Activated CD8-positive, alpha-beta memory T cell treated with anti-CD3 and anti-CD28 coated beads, Interleukin-2, amount 50 U/mL, for 48 hours (primary cell): ENCODE results near the gene ETS1.

Source experiments
- DNase-seq: peaks from one replicate; pipeline ENCODE4 v3.0.0-alpha.2; 2020

The ETS1 gene

DNA sequence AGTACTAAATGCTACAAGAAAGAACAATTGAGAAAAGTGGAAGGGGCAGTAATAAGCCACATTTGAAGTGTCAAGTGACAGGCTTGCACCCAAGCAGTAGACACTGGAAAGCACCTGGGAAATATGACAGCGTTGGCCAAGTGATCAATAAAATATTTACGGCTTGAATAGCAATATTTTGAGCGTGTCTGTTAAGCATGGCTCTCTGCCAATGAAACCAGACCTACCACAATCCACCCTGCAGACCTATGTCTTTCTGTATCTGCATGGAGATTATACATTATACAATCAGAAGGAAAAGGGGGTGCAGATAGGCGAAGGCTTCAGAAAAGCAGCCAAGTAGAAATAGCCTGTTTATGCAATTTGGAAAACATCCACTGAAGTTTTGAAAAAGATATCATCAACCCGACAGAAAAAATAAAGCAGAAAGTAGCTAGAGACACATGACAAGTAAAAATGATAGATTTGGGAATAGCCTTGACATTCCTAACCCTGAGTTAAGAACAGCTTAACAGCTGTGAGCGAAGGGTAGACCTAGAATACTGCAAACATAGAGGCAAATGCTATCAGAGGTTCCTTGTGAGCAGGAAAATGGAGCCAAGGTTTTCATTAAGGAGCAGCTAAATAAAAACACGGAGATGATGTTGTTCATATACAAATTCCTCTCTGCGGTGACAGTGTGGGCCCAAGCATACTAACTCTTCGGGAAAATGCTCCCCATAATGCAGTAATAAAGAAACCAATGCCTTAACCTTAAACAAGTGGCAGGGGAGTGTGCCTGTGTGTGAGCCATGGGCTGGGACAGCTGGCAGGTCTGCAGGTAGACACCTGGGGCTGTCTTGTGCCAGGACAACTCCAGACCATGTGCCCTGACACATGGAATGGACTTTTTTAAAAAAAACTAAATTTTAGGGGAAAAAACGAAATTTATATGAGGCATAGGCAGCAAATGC is 71.3 kb downstream of the ETS1 start:
- no peak for DNase-seq

DNA sequence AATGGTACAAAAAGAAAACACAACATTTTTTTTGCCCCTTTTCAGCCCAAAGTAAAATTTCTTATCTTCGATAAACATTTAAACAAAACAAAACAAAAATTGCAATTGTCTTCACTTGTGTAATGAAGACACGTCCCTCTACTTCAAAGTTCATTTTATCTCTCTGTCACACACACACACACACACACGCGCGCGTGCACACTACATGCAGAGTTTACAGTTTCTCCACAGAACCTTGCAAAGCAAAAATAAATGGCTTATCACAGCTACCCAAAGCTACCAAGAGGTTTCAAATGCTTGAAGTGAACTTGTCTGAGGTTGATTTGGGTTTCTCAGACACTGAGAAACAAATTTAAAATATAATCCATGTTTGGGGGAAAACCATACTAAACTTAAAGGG is 72.3 kb downstream of the ETS1 start:
- DNase-seq: no peak

DNA sequence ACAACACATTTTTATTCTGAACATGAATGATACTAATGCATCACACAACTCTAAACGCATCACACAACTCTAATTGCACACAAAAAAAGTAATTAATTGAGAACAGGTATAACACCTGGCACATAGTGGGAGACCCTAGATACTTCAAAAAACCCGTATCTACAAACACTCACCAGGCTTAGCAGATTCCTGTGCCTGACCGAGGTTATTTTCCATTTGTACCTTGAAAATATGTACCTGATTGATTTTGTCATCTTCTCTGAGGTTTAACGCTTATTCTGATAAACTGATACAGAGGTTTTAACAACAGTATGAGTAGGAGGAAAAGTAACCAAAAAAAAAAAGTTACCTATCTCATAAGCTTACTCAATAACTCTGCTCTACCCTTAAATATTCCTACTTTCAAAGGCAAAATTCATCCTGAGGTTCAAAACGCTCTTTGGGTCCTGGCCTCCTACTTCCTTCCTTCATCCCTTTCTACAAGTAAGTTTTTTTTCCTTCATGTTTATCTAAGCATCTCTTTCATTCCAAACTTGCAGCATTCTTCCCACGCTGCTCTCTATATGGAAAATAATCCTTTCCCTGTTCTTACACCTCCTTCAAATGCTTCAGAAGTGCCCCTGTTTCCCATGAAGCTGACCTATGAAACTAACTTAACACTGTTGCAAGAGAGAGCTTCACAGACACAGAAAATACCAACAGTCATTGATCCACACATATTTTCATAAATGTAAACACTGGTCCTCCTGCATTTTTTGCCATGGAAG is 73.3 kb downstream of the ETS1 start:
- no peak for DNase-seq

DNA sequence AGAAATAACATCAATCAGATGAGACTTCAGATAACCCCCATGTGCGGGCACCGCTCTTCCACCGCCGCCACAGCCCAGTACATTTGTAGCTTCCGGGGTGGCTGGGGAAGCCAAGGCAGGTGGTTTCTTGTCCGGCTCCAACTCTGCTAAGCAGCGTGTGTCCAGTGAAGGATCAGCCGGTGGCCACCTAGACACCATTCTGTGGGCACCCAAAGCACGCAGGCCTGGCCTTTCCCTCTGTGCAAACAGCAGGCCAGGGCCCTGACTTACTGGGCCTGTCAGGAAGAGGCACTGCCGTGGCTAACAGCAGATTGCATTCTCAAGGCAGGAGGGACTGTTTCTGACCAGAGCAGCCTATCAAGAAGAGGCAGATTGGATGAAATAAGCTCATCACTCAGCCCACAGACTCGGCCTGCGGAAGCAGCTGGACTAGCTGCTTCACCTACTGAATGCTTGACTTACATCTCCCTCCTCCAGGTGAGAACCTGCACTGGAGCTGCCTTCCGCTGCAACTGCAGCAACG is 74.8 kb downstream of the ETS1 start:
- DNase-seq: no peak

DNA sequence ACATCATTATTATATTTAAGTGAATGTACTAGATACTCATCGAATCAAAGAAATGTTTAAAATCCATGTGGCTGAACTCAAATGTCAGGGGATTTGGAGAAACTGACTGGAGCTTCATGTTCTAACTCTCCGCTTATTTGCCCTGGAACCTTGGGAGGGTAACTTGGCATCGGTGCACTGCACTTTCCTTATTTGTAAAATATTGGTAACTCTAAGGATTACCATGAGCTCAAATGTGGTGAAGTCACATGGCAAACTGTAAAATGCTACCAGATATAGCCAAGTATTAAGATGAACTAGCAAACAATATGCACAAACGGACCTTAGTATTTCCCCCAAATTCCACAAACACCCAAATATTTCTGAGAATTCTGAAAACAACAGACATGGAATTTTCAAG is 75.6 kb downstream of the ETS1 start:
- no peak for DNase-seq

DNA sequence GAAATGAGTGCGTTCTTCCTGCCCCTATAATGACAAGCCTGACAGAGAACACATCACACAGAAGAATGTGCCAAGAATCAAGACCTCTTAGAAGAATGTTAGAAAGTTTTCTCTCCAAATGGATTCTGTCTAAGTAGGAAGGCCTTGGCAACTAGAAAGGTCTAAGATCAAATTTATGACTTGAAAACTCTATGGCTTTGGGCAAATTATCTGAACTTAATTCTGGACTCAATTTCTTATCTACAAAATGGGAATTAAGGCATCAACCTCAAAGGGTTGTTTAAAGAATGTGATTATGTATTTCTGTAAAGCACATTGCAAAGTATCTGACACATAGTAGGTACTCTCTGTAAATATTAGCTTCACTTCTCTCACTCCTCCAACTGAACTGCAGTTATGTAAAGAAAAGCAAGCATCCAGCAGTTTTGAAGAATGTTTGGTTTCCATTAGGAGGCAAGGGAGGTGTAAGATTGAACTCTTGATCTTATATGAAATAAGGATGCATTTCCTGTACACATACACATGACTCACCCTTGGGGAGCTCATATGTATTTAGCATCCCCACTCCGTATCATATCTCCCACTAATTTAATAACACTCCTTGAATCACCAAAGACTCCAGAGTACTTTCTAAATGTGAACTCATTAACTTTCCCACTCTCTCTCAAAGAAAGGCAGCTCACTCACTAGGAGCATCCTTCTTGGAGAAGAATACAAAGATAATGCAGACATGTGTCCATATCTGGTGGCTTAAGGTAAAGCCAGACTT is 77.6 kb downstream of the ETS1 start:
- DNase-seq: no peak

DNA sequence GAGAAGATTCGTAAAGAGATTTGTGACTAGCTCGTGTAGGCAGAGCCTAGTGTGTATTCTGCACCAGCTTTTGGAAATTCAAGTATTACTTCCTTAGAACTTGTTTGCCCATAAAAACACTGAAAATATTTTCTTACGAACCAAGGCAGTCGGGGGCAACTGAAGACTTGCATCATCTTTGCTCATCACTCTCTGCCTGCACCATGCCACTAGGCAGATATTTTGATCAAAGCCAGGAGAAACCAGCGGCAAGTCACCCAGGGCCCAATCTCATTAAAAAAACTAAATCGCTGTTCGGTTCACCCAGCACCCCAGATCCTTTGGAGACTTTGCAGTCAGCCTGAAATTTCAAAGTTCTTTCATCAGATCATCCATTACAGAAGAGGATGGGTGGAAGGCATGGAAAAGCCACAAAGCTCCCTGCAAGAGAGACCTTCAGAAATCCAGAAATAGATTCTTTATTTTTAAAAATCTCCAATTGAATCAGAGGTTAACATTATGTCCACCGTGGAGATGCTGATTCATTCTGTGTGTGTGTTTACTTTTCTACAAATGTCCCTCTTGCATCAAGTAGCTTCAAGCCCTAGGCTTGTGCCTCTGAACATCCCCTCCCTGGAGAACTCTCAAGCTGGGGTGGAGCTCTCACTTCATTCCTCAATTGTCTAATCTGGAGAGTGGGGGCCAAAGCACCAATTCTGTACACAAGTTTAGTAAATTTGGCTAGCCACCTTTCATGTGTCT is 78.4 kb downstream of the ETS1 start:
- no peak for DNase-seq

DNA sequence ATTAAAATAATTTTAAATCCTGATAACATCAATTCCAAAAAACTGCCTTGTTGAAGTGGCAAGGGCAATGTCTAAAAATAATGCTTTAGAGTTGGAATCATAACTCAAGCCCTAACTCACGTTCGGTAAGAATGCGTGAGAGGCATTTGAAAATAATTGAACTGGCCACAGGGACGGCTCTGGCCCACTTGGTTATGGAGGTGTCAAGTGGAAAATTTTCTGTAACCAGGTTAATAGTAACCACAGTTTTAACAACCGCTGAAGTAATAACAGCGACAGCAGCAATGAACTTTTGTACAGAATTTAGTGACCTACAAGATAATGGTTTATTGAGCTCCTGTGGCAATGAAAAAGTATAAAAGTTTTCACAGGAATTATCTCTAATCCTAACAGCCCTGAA is 79.4 kb downstream of the ETS1 start:
- DNase-seq: no peak

DNA sequence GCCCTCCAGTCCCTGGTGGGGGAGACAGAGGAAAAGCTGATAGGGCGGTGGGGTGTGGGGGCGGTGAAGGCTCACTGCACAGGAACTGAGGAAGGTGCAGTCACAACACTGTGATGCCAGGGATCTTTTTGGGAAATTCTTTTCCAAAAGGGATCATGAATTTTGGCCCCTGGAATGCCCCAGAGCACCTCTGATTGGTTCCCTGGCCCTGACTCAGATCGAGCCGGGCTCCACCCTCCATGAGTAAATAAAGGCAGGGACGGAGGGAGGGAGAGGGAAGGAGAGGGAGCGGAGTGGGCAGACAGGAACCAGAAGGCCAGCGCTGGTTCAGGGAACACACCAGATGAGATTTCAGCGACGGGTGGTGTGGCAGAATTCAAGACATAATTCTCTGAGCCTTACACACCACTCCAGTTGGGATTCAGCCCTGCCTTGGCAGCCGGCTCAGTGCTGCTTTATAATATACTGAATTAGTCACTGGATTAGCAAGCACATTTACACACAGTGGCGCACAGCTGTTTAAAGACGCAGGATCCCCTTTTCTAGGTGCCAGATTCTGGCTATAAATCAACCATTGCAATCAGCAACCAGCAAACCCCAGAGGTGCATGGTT is 80.3 kb downstream of the ETS1 start:
- DNase-seq: no peak

DNA sequence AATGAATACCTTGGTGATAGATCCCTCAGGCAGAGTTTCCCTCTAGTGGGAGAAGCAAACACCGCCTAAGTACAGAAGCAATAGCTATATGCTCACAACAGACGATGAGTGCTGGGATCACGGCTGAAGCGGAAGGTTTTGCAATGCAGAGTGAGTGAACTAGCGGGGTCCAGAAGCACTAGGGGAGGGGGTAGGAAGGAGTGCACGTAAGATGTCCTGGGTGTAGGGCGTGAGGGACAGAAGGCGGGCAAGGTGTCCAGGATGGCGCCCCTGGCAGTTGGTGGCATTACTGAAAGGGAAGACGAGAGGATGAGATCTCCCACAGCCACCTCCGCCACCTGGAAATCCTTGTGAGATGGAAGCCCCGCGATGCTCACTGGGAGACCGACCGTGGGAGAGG is 81.0 kb downstream of the ETS1 start:
- DNase-seq: no peak

DNA sequence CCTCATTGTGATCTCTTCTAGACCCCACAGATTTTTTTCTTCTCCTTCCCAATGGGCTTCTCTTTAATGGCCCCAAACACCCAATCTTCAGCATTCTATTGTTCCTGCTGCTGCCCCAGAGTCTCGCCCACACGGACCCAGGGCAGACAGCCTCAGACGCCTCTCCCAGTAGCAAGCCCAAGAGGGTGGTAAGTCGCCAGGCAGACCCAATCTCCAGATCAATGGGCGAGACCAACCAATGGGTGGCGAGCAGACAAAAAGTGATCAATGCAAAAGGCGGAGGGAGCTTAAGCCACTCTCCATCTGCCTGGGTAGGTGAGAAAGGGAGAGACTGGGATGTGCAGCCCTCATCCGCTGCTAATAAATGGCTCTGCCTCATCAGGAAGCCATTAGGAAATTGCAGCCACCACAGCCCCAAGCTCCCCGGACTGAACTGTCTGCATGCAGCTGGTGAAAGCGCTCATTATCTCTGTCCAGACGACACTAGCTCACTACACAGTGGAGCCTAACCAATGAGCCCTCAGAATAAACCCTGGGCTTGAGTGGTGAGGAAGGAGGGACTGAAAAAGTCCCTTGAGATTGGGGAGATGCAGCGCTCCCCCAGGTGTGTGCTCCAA is 81.8 kb downstream of the ETS1 start:
- no peak for DNase-seq

DNA sequence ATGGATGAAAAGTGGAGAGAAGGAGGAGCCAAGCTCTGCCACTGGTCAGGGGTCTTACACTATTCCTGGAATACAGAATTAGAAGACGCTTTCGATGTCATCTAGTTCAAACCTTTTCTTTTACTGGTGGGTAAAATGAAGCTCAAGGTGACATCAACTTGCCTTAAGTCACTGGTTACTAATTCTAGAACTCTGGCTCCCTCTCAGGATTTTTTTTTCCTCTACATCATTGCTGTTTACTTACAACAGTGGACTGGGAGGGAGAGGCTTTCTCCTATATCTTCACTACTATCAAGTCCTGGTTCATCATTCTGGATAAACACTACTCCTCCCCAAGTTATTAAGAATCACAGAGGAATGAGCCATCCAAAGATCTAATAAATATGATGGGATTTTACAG is 82.9 kb downstream of the ETS1 start:
- no peak for DNase-seq

DNA sequence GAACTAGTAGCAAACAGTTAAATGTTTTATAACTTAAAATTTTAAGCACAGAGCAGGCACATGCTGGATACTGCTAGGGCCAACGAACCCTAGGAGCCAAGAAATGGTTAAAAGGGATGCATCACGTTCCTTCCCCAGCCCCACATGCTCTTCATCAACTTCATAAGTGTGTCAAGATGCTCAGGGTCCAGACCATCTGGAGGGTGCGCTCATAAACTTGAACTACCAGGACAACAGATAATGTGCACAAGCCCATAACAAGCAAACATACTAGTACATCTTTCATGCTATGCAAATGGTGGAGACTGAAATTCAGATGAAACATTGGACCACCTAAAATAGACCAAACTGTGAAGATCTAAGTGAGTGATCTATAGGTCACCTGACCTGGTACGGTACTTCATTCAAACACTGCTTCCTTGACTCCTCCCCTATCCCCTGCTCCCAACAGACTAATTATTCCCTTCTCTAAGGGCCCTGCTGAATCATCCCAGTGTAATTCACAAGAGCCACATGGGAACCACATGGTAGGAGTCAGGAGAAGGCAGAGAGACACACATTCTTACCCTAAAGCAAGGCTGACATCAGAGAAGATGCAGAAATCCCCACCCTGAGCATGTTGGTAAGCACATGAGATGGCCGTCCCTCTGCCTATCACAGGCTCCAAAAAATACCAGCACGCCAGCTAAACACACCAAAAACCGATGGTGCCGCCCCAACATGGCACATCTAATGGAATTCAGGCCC is 83.9 kb downstream of the ETS1 start:
- no peak for DNase-seq

DNA sequence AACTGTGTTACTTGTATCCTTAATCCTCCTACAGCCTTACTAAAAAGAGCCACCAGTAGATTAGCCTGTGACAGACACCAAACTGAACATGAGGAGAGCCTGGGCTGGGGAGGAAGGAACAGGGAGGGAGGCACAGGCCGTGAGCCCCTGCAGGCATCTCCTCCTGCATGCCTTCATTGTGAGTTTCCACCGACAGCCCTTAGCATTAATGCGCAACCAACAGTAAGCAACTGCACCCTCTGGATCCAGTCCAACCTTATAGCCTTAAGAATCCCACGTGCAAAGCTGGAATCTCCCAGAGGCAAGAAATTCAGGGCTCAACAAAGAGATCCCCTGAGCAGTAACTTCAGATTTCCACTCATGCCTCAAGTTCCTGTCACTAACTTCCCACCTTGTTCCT is 84.6 kb downstream of the ETS1 start:
- DNase-seq: no peak

DNA sequence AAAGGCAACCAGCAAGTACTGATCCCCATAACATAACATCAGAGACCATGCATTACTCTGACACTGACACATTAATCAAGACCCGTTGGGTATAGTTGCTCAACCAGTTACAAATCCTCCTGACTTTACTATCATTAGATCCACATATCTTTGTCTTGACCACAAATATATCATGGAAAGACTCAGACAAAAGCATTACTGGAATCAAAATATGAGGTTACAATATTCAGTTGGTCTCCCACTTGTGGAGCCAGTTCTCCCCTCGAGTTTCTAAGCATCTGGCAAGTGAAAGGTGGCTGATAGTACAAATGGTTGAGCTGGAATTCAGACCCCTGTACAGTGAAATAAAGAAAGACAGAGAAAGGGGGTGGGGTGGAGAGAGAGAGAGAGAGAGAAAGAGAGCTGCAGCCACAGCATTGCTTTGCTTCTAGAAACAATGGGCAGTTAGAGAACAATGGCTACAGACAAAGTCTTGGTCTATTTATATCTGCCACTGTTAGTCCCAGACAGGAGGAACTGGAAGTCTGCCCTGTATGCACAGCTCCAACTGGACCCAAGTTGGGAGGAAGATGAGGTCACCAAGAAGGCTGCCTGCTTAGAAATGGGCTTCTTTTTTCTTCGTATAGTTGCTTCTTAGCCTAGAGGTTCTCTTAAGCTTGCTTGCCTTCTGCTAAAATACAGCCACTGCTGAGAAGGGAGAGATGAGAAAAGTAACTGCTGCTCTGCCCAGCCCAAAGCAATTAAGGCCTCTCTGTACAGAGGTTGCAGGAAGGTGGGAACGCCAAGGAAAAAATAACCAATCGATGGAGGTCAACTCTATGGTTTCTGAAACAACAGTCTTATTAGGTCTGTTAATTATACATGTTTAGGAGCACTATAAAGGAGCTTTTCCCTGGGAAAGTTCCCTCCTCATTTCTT is 85.5 kb downstream of the ETS1 start:
- no peak for DNase-seq

DNA sequence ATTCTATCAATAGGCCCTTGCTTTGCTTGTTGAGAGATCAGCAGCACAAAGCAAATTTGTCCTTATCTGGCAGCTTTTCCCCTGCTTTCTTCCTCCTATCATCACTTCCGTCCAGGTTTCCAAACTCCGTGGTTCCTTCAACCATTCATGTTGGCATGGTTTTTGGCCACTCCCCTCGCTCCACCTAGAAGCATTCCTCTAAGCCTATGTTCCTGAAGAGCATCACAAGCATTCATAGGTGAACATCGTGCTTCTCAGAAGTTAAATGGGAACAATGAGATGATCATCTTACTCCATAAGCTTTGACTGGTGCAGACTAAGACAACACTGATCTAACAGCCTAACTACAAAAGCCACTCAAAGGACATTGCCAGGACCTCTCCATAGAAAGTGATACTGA is 86.3 kb downstream of the ETS1 start:
- no peak for DNase-seq

DNA sequence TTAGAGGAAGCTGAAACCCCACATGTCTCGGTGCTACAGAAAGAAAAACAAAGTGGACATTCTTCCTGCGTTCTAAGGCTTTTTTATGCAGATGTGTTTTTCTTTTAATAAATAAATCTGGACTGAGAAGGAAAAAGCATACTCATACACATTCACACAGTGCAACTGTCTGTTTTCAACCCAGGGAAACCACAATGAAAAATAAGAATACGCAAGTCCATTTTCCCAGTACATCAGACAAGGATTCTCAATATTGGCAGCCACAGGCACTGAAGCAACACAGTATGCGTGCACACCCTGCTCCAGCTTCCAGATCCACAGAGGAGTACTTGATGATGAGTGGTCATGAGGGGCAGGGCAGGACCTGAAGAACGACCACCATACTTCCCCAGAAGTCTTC is 86.9 kb downstream of the ETS1 start:
- DNase-seq: no peak

DNA sequence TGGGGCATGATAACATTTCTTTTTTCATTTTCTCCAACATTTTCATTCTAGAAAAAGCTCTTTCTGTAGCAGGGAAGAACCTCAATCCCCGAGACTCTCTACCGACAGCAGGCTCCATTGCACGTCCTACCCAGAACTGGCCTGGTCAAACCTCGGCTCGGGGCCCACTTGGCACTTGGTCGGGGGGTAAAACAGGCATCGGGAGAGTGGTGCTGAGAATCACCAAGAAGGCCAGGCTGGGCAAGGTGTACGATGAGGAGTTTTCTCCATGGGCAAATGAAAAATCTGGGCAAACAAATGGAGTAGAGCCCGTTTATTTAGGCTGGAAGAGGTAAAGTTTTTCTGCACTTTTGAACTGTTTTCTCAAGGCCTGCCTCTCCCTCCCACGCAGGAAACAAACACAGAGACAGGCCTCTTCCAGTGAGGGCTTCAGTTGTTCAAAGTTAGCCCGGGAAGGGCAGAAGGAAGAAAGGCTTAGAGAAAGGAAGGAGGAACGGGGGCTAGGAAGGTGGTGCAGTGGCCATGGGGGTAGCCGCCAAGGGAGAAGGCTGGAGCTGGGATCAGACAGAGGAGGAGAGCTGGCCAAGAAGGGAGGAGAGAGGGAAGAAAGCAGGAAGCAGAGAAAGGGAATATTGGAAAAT is 87.6 kb downstream of the ETS1 start:
- DNase-seq: no peak

DNA sequence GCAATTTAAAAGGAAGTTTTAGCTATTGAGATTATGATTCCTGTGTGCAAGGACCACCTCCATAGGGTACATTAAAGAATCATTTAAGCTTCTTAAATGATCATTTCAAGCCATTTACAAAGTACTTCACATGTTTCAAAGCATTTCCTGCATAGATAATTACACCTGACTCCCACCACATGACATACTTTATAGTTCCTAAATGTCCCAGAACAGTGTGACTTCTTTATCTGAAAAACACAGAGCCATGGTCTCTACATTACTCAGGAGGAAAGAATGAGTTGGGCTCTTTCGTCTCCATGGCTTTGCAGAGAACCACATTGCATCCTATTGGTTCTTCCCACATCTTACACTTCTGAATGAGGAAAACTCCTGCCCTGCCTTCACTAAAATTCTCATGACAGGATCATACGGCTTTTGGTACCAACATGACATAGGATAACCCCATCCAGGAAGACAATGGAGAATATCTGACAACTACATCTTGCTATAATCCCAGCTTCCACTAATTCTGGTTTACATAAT is 88.6 kb downstream of the ETS1 start:
- no peak for DNase-seq
